ENCODE data around the gene IFITM1.

Gene IFITM1

GRCh38 chr11:299081-299891, 14.6 kb upstream of the IFITM1 start, which contains the start of gene IFITM5:
TSS of gene IFITM5 (minus strand) at chr11:299526. CDS start at chr11:299490, 36 bp downstream.
- no peak within 1 kb of the TSS for H2AFZ ChIP-seq (ENCODE audit: low read length)
- H3K27ac ChIP-seq (ENCODE audit: low read depth, low read length, poor library complexity, severe bottlenecking) = no peak within 1 kb of the TSS
- no peaks in the 10 kb centered on the region for H3K9me3 ChIP-seq (ENCODE audit: low read length)
- no peak within 1 kb of the TSS for H3K4me2 ChIP-seq (ENCODE audit: low read length)
- TF ChIP-seq CTCF (IDR thresholded peaks at IDR 0.05; ENCODE audit: low read length) = no peak
- no peak for TF ChIP-seq EZH2 (IDR thresholded peaks at IDR 0.05; ENCODE audit: borderline replicate concordance, low read length)
- H3K9me2 ChIP-seq (ENCODE audit: low read depth, low read length) = no peaks in the 10 kb centered on the region
- H3K79me2 ChIP-seq (ENCODE audit: insufficient read depth, low read length) = no peaks in the 10 kb centered on the region
- peaks cover 10% of the 10 kb centered on the region; the same call in 1 of the 2 replicates for H3K27me3 ChIP-seq (ENCODE audit: insufficient read depth, low read length)
- no peak within 1 kb of the TSS for H3K4me3 ChIP-seq (ENCODE audit: low read depth, low read length, poor library complexity, severe bottlenecking)
- peaks cover 5% of the 10 kb centered on the region for H3K4me1 ChIP-seq (ENCODE audit: insufficient read depth, low read length, severe bottlenecking)
- no peak within 1 kb of the TSS for H3K9ac ChIP-seq (ENCODE audit: low read length)
- no peaks in the 10 kb centered on the region for H3F3A ChIP-seq (ENCODE audit: insufficient read depth, low read length)
- H3K36me3 ChIP-seq (ENCODE audit: insufficient read depth, low read length) = 0 out of 2 replicates have a peak, but pooled peaks cover 2% of the 10 kb centered on the region
- H4K20me1 ChIP-seq (ENCODE audit: insufficient read depth, low read length) = no peaks in the 10 kb centered on the region

GRCh38 chr11:299951-300735, 13.7 kb upstream of the IFITM1 start:
- H3K4me1 ChIP-seq (ENCODE audit: insufficient read depth, low read length, severe bottlenecking) = peaks cover 5% of the 10 kb centered on the region
- H2AFZ ChIP-seq (ENCODE audit: low read length) = no peak overlapping the region
- no peaks in the 10 kb centered on the region for H3K79me2 ChIP-seq (ENCODE audit: insufficient read depth, low read length)
- H3K36me3 ChIP-seq (ENCODE audit: insufficient read depth, low read length) = no peaks in the 10 kb centered on the region
- H4K20me1 ChIP-seq (ENCODE audit: insufficient read depth, low read length) = no peaks in the 10 kb centered on the region
- no peaks in the 10 kb centered on the region for H3F3A ChIP-seq (ENCODE audit: insufficient read depth, low read length)
- no peak overlapping the region for H3K27ac ChIP-seq (ENCODE audit: low read depth, low read length, poor library complexity, severe bottlenecking)
- no peak overlapping the region for H3K9ac ChIP-seq (ENCODE audit: low read length)
- peaks cover 10% of the 10 kb centered on the region; the same call in 1 of the 2 replicates for H3K27me3 ChIP-seq (ENCODE audit: insufficient read depth, low read length)
- no peaks in the 10 kb centered on the region for H3K9me3 ChIP-seq (ENCODE audit: low read length)
- H3K4me2 ChIP-seq (ENCODE audit: low read length) = no peak overlapping the region
- no peaks in the 10 kb centered on the region for H3K9me2 ChIP-seq (ENCODE audit: low read depth, low read length)
- no peak overlapping the region for H3K4me3 ChIP-seq (ENCODE audit: low read depth, low read length, poor library complexity, severe bottlenecking)
- no peak for TF ChIP-seq CTCF (IDR thresholded peaks at IDR 0.05; ENCODE audit: low read length)
- TF ChIP-seq EZH2 (IDR thresholded peaks at IDR 0.05; ENCODE audit: borderline replicate concordance, low read length) = no peak

- no peaks in the 10 kb centered on the region for H4K20me1 ChIP-seq (ENCODE audit: insufficient read depth, low read length)
- TF ChIP-seq EZH2 (IDR thresholded peaks at IDR 0.05; ENCODE audit: borderline replicate concordance, low read length) (no peak), CTCF (IDR thresholded peaks at IDR 0.05; ENCODE audit: low read length) (no peak)
- no peak overlapping the region for H3K4me2 ChIP-seq (ENCODE audit: low read length)
- H3K27ac ChIP-seq (ENCODE audit: low read depth, low read length, poor library complexity, severe bottlenecking) = no peak overlapping the region
- no peaks in the 10 kb centered on the region for H3F3A ChIP-seq (ENCODE audit: insufficient read depth, low read length)
- no peak overlapping the region for H3K9ac ChIP-seq (ENCODE audit: low read length)
- H3K79me2 ChIP-seq (ENCODE audit: insufficient read depth, low read length) = no peaks in the 10 kb centered on the region
- no peaks in the 10 kb centered on the region for H3K9me2 ChIP-seq (ENCODE audit: low read depth, low read length)
- no peaks in the 10 kb centered on the region for H3K36me3 ChIP-seq (ENCODE audit: insufficient read depth, low read length)
- no peak overlapping the region for H3K4me3 ChIP-seq (ENCODE audit: low read depth, low read length, poor library complexity, severe bottlenecking)
- peaks cover 7% of the 10 kb centered on the region for H3K4me1 ChIP-seq (ENCODE audit: insufficient read depth, low read length, severe bottlenecking)
- peaks cover 5% of the 10 kb centered on the region; the same call in 1 of the 2 replicates for H3K27me3 ChIP-seq (ENCODE audit: insufficient read depth, low read length)
- H3K9me3 ChIP-seq (ENCODE audit: low read length) = no peaks in the 10 kb centered on the region
- H2AFZ ChIP-seq (ENCODE audit: low read length) = no peak overlapping the region
Measured at GRCh38 chr11:303363-303762, 10.5 kb upstream of the IFITM1 start.
